Transverse colon (tissue), 4 donors: ENCODE results near the gene PLEKHO2. TPM values are rescaled to one million over a fixed set of nuclear protein-coding genes. Genes with fewer than 3 reads are reported as not detected.

ENCODE experiments used
- DNase-seq: peaks from one replicate; pipeline ENCODE4 v3.0.0-alpha.2; 2019
- H3K27ac ChIP-seq, 4 donors: fragments of 200-600 bp; sonication (generic); 2 replicates each; pipeline ENCODE4 v1.5.1; 2016 to 2018; ENCODE audit warnings: inconsistent platforms in 4 of 4
- H3K27me3 ChIP-seq: fragments of 200-600 bp; sonication (generic); 2 replicates; pipeline ENCODE4 v1.5.1; 2017; ENCODE audit warnings: inconsistent platforms
- H3K36me3 ChIP-seq, 4 donors: fragments of 200-600 bp; sonication (generic); 2 replicates each; pipeline ENCODE4 v1.5.1; 2017 to 2019; ENCODE audit warnings: inconsistent platforms in 4 of 4
- H3K4me1 ChIP-seq, 4 donors: fragments of 200-600 bp; sonication (generic); 2 replicates each; pipeline ENCODE4 v1.5.1; 2017 to 2020; ENCODE audit warnings: inconsistent platforms in 4 of 4
- H3K4me3 ChIP-seq, 4 donors: fragments of 200-600 bp; sonication (generic); 1 replicate in 1 of 4; 2 replicates in 3 of 4; pipeline versions ENCODE4 v1.5.1 to v1.6.1; 2017 to 2019; ENCODE audit warnings: inconsistent platforms in 4 of 4
- H3K9me3 ChIP-seq, 2 donors: fragments of 200-600 bp; sonication (generic); 2 replicates each; pipeline ENCODE4 v1.5.1; 2017 to 2019; ENCODE audit warnings: inconsistent platforms in 2 of 2
- EP300 ChIP-seq: sonication (generic); formaldehyde crosslinking; IDR thresholded peaks from one replicate; pipeline ENCODE4 v1.6.1; 2017; ENCODE audit warnings: antibody characterized with exemption, low read depth
- POLR2A ChIP-seq: fragments of 450-650 bp; IDR thresholded peaks from one replicate; pipeline ENCODE4 v1.6.1; 2016; ENCODE audit warnings: antibody characterized with exemption, mild to moderate bottlenecking, moderate library complexity
- POLR2AphosphoS5 ChIP-seq, 3 donors: sonication (generic); formaldehyde crosslinking; IDR thresholded peaks; one replicate each; pipeline ENCODE4 v1.6.1; 2016; ENCODE audit warnings: antibody characterized with exemption in 3 of 3
- WGBS, 2 donors: methylation state at CpG; one replicate each; pipeline ENCODE4 v1.1.5; 2018; ENCODE audit warnings: low coverage in 1 of 2; 5-methylcytosine and 5-hydroxymethylcytosine counted together
- in situ Hi-C, 4 donors: fragments of 200-750 bp; cut with MboI; loops; one replicate each; pipeline versions ENCODE4 v1.15.0 to v1.15.1; 2017; ENCODE audit warnings: low sequenced_read_pairs in 3 of 4, low pct_ligation_motif_present in 1 of 4, low pct_unique_long_range_greater_than_20kb in 1 of 4
- intact Hi-C: fragments of 100-400 bp; cut with DNase I; formaldehyde crosslinking; loops from one replicate; pipeline ENCODE4 v1.15.1; 2023; ENCODE audit warnings: low total_unique reads
- total RNA-seq, 4 donors: library from RNA; depleted of rRNA; stranded (reverse); fragments of >200 nt; gene quantifications; one replicate each; pipeline ENCODE4 v1.1.0, GENCODE V29; 2016
- TF ChIP-seq, protein P1 (sequence below), 5 experiments: fragments of 200-600 bp in 3 of 5; fragments of 450-650 bp in 2 of 5; sonication (generic) in 3 of 5; IDR thresholded peaks; 1 replicate in 2 of 5; 2 replicates in 3 of 5; pipeline ENCODE4 v1.5.1; 2016 to 2017; ENCODE audit warnings: antibody characterized with exemption in 5 of 5, inconsistent platforms in 3 of 5, mild to moderate bottlenecking in 2 of 5, moderate library complexity in 1 of 5

PLEKHO2 gene
- total RNA-seq, 4 donors from 2014 or later, result 4.6 to 12.3 (median 9.8) TPM

DNA sequence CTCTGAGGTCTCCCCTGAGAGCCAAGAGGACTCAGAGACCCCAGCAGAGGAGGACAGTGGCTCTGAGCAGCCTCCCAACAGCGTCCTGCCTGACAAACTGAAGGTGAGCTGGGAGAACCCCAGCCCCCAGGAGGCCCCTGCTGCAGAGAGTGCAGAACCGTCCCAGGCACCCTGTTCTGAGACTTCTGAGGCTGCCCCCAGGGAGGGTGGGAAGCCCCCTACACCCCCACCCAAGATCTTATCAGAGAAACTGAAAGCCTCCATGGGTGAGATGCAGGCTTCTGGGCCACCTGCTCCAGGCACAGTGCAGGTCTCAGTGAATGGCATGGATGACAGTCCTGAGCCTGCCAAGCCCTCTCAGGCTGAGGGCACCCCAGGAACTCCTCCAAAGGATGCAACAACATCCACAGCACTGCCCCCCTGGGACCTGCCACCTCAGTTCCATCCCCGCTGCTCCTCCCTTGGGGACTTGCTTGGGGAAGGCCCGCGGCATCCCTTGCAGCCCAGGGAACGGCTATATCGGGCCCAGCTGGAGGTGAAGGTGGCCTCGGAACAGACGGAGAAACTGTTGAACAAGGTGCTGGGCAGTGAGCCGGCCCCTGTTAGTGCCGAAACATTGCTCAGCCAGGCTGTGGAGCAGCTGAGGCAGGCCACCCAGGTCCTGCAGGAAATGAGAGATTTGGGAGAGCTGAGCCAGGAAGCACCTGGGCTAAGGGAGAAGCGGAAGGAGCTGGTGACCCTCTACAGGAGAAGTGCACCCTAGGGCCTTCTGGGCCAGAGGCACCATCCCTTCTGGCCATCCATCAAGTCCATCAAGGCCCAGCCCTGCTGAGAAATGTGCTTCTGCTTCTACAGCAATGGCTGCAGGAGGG, 23.6 kb downstream of the PLEKHO2 start:
- in situ Hi-C loops, result no loop called here
- H3K4me3 ChIP-seq, result no peak overlapping the region
- DNase-seq, result no peak
- intact Hi-C loops, result no loop called here
- 74% methylated on average over 11 of the region's 12 CpGs; no CpG with 5 or more reads in 1 of the 2 donors for WGBS, 2 donors
- H3K27ac ChIP-seq, result peak overlapping the region; percentile 54 to 65 (median 56)
- TF ChIP-seq, protein P1, sequence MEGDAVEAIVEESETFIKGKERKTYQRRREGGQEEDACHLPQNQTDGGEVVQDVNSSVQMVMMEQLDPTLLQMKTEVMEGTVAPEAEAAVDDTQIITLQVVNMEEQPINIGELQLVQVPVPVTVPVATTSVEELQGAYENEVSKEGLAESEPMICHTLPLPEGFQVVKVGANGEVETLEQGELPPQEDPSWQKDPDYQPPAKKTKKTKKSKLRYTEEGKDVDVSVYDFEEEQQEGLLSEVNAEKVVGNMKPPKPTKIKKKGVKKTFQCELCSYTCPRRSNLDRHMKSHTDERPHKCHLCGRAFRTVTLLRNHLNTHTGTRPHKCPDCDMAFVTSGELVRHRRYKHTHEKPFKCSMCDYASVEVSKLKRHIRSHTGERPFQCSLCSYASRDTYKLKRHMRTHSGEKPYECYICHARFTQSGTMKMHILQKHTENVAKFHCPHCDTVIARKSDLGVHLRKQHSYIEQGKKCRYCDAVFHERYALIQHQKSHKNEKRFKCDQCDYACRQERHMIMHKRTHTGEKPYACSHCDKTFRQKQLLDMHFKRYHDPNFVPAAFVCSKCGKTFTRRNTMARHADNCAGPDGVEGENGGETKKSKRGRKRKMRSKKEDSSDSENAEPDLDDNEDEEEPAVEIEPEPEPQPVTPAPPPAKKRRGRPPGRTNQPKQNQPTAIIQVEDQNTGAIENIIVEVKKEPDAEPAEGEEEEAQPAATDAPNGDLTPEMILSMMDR (IDR thresholded peaks at IDR 0.05), result no peak
- TF ChIP-seq EP300 (no peak), POLR2AphosphoS5 (IDR thresholded peaks at IDR 0.05) (no peak), POLR2A (no peak)
- no peaks in the 10 kb centered on the region for H3K9me3 ChIP-seq
- peaks cover 0 to 21% (median 14%) of the 10 kb centered on the region in 4 donors for H3K4me1 ChIP-seq
- H3K36me3 ChIP-seq, result peaks cover 0 to 14% (median 0%) of the 10 kb centered on the region in 4 donors
- no peaks in the 10 kb centered on the region for H3K27me3 ChIP-seq

DNA sequence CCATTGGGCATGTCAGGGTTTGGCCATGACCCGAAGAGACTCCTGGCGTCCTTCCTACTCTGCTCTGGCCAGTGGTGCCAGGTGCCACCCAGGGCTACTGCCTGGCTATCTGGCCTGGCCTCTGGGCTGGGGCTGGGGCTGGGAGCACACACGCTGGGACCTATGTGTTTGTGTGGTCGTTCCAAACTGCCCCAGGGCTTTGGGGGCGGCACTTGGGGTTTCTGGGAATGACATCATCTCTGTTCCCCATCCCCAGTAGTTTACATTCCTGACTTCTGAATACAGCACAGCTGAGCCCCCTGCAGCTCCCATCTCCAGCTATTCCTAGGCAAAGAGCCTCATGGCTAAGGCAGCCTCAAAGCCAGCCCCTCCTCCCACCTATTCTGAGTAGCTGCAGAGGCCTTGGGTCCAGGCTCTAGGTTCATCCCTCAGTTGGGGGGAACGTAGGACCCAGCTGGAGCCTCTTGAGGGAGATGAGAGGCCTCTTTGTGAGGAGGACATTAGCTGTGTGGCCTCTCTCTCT, 24.3 kb downstream of the PLEKHO2 start:
- Histone ChIP-seq H3K27ac (peak overlapping the region; percentile 54 to 65 (median 56)), H3K36me3 (peaks cover 0 to 9% (median 0%) of the 10 kb centered on the region in 4 donors), H3K9me3 (no peaks in the 10 kb centered on the region), H3K4me1 (peaks cover 0 to 18% (median 13%) of the 10 kb centered on the region in 4 donors), H3K27me3 (no peaks in the 10 kb centered on the region), H3K4me3 (no peak overlapping the region)
- no peak for TF ChIP-seq EP300
- TF ChIP-seq, protein P1 (IDR thresholded peaks at IDR 0.05), result no peak
- no peak for TF ChIP-seq POLR2AphosphoS5 (IDR thresholded peaks at IDR 0.05)
- TF ChIP-seq POLR2A, result no peak
- in situ Hi-C loops, result no loop called here
- peak; percentile 29 for DNase-seq
- 82% methylated on average over 6 of the region's 6 CpGs; no CpG with 5 or more reads in 1 of the 2 donors for WGBS, 2 donors
- intact Hi-C loops, result no loop called here

DNA sequence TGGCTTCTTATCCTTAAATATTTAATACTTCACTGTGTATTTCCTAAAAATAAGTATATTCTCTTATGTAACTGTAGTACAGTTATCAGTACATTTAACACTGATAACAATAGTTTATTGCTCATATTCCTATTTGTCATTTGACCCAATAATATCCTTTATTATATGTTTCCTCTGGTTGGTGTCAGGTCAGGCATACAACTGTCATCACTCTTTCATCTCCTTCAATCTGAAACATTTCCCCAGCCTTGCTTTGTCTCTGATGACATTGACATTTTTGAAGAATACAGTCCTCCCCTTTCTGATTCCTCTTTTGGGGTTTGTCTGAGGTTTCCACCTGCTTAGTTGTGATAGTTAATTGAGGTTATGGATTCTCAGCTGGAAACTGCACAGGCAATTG, 27.8 kb downstream of the PLEKHO2 start:
- Histone ChIP-seq H3K27me3 (no peaks in the 10 kb centered on the region), H3K27ac (no peak overlapping the region), H3K9me3 (no peaks in the 10 kb centered on the region), H3K36me3 (no peaks in the 10 kb centered on the region), H3K4me3 (no peak overlapping the region), H3K4me1 (peaks cover 0 to 29% (median 15%) of the 10 kb centered on the region in 4 donors)
- intact Hi-C loops (no loop called here), in situ Hi-C loops (no loop called here)
- TF ChIP-seq, protein P1 (IDR thresholded peaks at IDR 0.05), result no peak
- TF ChIP-seq POLR2A (no peak), POLR2AphosphoS5 (IDR thresholded peaks at IDR 0.05) (no peak), EP300 (no peak)
- DNase-seq, result no peak

DNA sequence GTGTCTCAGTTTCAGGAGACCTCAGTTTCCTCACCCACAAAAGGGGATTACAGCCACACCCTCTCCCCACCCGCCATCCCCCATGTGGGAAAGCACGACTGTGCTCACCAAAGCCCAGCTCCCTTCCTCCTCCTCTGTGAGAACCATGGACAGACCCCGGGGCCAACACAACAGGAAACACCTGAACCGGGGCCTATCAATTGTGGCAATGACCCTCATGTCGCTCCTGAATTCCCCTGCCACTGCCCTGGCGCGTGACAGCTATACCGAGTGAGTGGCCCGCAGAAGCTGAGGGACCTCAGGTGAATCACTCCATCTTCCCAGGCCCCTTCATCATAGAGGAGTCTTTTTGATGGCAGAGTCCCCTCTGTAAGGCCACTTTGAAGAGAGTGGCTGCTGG, 28.6 kb downstream of the PLEKHO2 start:
- Histone ChIP-seq H3K27me3 (no peaks in the 10 kb centered on the region), H3K27ac (peak overlapping the region in 3 of 4 donors; percentile 16 to 29 (median 22)), H3K4me1 (peaks cover 0 to 29% (median 12%) of the 10 kb centered on the region in 4 donors), H3K4me3 (no peak overlapping the region), H3K36me3 (no peaks in the 10 kb centered on the region), H3K9me3 (no peaks in the 10 kb centered on the region)
- in situ Hi-C loops (no loop called here), intact Hi-C loops (no loop called here)
- 78% methylated on average over 7 of the region's 9 CpGs; no CpG with 5 or more reads in 1 of the 2 donors for WGBS, 2 donors
- no peak for TF ChIP-seq POLR2AphosphoS5 (IDR thresholded peaks at IDR 0.05)
- TF ChIP-seq, protein P1 (IDR thresholded peaks at IDR 0.05), result no peak
- TF ChIP-seq POLR2A, result no peak
- no peak for TF ChIP-seq EP300
- no peak for DNase-seq
